ENCODE results near the gene PIANP.
A peak's percentile ranks its signal among the peaks of the same experiment; 100 is the strongest.

The PIANP gene

DNA sequence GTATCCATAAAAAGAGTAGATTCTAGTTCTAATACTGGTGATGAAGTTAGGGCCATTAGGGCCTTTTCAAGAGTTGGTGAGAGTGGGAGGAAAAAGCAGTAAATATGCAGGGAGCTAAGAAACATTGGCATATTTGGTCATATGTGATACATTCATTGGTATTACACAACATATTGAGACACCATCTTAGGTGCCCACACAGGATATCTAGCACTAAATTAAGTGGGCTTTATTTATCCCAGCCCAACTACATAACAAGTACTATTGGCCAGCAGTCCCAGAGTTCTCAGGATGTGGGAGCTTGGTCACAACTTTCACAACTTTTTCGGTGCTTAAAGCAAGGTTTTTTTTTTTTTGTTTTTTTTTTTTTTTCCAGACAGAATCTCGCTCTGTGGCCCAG lies 35.7 kb downstream of the PIANP start:
- DNase-seq = no peak

DNA sequence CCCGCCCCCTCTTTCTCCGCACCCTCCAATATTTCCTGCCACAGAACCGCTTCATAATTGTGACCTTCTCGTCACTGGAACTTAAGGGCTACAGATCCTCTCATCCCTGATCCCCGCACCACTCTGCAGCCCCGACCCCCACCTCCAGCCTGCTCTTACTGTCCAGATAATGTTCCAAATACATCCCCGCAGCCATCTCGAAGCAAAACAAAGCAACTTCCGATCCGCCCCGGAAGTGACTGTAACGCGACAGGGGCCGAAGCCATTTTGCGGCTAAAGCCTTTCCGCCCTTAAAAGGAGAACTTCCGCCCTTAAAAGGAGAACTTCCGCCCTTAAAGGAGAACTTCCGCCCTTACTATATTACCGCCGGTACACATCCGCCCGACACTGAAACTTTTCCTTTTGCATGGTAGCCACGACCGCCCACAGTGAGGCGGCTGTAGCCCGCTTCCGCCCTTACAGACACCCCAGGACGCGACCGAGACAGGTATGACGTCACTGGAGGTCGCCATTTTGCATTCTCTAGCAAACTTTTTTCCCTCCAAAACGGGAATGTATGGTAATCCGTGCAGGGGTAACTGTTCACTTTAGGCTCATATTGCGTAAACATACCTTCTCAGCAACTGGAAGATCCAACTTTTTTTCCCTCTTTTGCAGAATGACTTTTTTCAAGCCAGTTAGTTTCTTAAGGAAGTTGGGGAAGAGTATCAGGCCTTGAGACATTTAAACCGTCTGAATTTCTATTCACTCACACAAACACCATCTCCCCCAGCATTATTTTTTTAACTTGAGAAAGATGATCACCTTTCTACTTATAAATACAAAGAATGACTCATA lies 37.5 kb downstream of the PIANP start, which contains the start of gene ING4:
Gene ING4, minus strand, starts transcription at position 214 of the 837 bp plus-strand sequence. Its CDS starts 18 bp downstream, at position 196.
- peak; percentile 88 to 98 (median 96) for DNase-seq

DNA sequence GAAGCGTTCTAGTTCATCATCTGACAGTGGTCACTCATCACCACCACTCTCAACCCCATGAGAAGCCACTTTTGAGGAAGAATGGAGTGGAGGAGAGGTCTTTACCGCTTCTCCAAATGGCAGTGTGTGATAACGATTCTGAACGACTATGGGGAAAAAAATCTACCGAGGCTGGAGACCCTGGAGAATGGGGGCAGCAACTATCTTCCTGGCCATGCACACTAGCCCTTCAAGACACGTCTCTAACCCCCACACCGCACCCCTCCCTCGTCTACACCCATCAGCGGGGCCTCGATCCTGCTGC lies 38.1 kb downstream of the PIANP start:
- DNase-seq = peak in 1 of 6 experiments; percentile 74

DNA sequence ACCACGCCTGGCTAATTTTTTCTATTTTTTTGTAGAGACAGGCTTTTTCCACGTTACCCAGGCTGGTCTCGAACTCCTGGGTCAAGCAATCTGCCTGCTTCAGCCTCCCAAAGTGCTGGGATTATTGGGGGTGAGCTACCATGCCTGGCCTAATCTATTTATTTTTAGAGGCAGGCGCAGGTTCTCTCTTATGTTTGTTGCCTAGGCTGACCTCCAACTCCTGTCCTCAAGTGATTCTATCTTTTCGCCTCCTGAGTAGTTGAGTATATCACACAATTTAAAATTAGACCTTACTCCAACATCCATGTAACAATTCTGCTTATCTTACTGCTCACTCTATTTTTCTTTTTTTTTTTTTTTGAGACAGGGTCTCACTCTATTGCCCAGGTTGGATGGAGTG lies 46.6 kb downstream of the PIANP start:
- DNase-seq = no peak

DNA sequence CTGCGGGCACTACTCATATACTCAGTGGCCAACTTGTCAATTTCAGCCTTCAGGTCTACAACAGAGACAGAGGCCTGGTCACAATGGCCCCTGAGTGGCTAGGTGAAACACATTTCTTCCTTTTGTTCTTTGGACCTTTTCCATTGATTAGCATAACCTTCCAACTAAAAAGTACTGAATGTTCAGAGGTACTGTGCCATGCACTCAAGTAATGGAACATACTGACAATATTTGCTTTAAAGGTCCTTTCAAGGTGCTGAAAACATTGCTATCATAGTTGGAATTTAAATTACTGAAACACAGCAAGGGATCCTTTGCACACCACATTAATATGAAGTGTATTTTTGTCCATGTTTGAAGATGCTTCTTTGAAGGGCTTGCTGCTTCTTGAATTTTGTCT lies 47.3 kb downstream of the PIANP start:
- DNase-seq = no peak

DNA sequence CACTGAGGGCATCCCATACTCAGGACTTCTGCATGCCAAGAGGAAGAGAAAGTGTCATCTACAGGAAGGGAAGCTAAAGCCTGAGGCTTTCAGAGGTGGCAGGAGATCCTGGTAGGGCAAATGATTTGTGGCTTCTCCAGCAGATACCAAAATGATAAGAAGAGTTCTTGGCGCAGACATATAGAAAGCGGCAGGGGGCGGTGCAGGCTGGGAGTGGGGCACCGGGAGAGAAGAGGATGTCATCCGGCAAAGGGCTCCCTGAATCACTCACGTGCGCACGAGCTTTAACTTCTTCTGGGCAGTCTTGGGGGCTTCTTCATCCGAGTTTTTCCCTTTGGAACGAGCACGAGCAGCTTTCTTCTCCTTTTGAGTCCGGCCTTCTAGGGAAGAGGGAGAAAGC lies 48.2 kb downstream of the PIANP start:
- DNase-seq = no peak

DNA sequence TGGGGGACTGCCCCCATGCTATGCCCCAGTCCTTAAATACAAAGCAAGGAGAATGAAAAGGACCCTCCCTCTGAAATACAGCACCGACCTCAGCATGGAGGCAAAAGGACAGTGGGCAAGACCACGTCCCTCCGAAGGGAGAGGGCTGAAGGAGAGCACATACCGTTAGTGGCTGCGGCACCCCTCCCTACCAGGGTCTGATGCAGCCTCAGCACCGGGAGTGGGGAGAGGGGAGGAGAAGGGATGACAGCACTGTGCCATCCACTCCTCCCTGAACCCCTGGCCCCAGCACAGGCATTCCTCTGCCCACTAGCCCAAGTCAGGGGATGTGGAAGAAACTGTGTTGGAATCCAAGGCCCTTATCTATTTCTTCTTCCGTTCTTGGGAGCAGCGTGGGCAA lies 49.8 kb downstream of the PIANP start:
- DNase-seq = no peak

DNA sequence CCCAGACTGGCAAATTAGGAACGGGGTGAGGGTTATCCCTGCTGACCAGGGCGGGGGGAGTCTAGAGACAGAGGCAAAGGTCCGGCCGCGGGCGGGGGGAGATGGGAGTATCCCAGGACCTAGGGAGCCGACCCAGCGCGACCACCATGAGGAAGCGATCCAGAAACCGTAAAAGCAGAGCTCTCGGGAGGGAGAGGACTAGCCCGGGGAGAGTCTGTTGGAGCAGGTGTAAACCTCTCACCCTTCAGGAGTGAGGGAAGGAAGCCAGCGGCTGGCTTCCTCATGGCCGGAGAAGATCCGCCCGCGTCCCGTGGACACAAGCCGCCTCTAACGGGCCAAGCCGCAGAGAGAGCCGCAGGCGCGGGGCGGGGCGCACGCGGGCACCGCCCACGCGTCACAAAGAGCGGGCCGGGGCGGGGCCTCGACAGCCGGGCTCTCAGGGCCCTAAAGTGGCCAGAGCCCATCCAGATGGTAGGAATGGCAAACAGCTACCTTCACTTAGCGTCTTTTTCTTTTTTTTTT lies 53.5 kb downstream of the PIANP start, which contains the start of gene ACRBP:
Gene ACRBP, minus strand, starts transcription at position 350 of the 522 bp plus-strand sequence. Its CDS starts 66 bp downstream, at position 284.
- peak in 3 of 6 experiments; percentile 13 to 26 (median 13) for DNase-seq

DNA sequence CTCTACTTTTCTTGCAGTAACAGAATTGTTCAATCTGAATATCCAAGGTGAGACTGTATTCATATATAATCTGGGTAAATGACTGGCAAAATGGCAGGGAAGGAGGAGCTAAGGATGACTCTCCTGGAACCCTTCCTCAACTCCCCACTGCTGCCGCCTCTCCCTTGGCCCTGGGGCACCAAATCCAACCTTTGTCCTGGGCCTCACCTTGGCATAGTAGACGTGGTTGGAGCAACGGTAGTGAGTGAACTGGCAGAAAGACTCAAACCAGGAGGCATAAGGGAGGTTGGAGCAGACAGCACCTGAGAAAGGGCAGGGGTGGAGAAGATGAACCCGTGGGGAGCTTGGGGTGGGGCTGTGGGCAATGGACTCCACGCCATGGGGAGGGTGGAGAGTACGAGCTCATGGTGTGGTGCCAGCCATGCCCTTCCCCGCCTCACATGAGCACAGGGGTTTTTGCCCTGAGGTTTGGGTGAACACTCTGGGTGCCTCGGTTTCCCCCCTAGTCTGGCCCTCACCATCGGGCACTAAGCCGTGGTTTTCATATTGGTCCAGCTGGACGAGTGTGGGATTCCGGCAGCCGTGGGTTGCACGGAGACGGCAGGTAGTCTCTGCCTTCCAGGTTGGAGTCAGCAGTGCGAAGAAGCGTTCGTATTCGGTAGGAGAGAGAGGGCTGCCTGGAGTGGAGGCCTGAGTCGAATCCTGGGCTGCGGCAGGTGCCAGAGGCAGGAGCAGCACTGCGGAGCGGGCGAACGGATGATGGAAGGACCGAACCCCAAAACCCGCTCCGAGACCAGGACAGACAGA lies 54.1 kb downstream of the PIANP start:
- DNase-seq = no peak

DNA sequence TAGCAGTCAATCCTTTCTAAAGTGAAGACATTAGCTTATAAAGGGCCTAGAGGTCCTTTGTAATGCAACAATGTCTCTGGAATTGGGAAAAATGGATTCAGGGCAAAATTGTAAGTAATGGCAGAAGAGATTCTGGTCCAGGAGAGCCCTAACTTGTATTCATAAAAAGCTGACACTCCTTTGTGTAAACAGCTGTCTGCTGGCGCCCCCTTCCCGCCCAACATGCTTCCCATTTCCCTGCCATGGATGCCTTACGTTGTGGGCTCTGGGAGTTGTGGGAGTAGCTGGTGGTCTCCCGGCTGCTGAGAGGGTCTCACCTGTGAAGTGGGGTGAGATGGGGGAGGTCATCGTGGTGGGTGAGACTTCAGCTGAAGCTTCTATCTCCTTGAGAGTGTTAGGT lies 55.7 kb downstream of the PIANP start:
- DNase-seq = no peak

DNA sequence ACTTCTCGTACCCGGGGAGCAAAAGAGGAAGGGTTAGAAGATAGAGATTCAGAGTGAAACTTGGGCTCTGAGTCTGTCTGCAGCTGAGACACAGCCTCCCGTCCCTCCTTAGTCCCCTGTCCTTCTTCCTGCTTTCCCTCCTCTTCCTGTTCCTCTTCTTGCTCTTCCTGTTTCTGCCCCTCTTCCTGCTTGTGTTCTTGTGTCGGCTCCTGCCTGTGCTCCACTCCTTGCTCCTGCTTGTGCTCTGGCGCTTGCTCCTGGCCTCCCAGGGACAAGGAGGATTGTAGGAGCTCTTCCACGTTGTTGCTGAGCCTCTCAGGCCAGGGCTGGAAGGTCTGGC lies 56.4 kb downstream of the PIANP start:
- DNase-seq = no peak
